H1 (cell line): ENCODE measurements around the gene UROC1. TPM values are rescaled to one million over a fixed set of nuclear protein-coding genes. Genes with fewer than 3 reads are reported as not detected.

Experiments used
- BRCA1 ChIP-seq: IDR thresholded peaks from 2 replicates; pipeline ENCODE4 v1.6.1; 2012; ENCODE audit warnings: low read depth, low read length, improper control_type of control experiment
- EGR1 ChIP-seq: IDR thresholded peaks from 2 replicates; pipeline ENCODE4 v1.6.1; 2011; ENCODE audit warnings: low read depth, low read length, borderline replicate concordance
- JUN ChIP-seq: IDR thresholded peaks from 2 replicates; pipeline ENCODE4 v1.6.1; 2011; ENCODE audit warnings: low read depth, mild to moderate bottlenecking, improper control_type of control experiment, low read length
- KDM4A ChIP-seq: IDR thresholded peaks from one replicate; pipeline ENCODE4 v1.7.1; 2012; ENCODE audit warnings: low read depth, mild to moderate bottlenecking, moderate library complexity, low read length, inconsistent platforms; ENCODE audit not compliant: severe bottlenecking
- SAP30 ChIP-seq: fragments of 300-600 bp; sonication (generic); IDR thresholded peaks from 2 replicates; pipeline ENCODE4 v1.7.1; 2012; ENCODE audit warnings: low read length, moderate library complexity, mild to moderate bottlenecking, inconsistent platforms; ENCODE audit not compliant: insufficient read depth, insufficient replicate concordance
- polyA plus RNA-seq, 7 experiments: library from polyadenylated mRNA; depleted of rRNA in 3 of 7; stranded (reverse) in 5 of 7; unstranded in 2 of 7; fragments of >200 nt in 5 of 7; fragments of 200-250 nt in 2 of 7; gene quantifications; 1 replicate in 5 of 7; 2 replicates in 1 of 7; 4 replicates in 1 of 7; pipeline versions ENCODE4 v1.2.1 to v1.2.3, GENCODE V29; 2011 to 2013; ENCODE audit warnings: missing spikeins in 2 of 7, mixed read lengths in 2 of 7
- total RNA-seq: library from RNA; stranded (reverse); fragmentation: NEBNext Ultra II Directional; extraction: Animal tissue kit (Norgen Biotek cat#: 25700); gene quantifications from 2 replicates; pipeline ENCODE4 v1.2.1, GENCODE V29; 2021
- TF ChIP-seq, protein P1 (sequence below): IDR thresholded peaks from 2 replicates; pipeline ENCODE4 v1.6.1; 2012; ENCODE audit warnings: inconsistent platforms
- TF ChIP-seq, protein P2 (sequence below): fragments of 300-600 bp; sonication (generic); IDR thresholded peaks from 2 replicates; pipeline ENCODE4 v1.7.1; 2012; ENCODE audit warnings: low read length, moderate library complexity, mild to moderate bottlenecking, inconsistent platforms; ENCODE audit not compliant: insufficient replicate concordance

Gene UROC1
- total and polyA plus RNA-seq, 2 of the 8 experiments (the other 6 are each of a cell fraction or from before 2014, with no cell fraction given): 0.03 TPM; not detected in 1

DNA sequence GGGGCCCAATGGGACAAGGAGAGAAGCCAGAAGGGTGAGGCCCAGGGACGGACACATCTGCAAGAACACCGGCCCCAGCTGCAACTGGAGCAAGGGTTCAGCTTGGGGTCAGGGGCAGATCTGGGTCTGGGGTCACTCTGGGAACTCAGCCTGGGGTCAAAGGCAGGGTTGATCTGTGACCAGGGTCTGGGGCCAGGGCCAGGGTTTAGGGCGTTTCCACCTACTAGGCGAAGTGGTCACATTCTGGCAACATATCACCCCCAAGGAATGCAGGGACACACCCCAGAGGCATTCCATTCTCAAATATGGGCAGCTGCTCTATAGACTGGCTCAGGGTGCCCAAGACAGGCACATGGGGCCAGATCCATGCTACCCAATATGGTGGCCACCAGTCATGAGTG is 9.0 kb downstream of the UROC1 start (continued):
- TF ChIP-seq SAP30: no peak
- no peak for TF ChIP-seq BRCA1
- no peak for TF ChIP-seq JUN
- TF ChIP-seq, protein P1, sequence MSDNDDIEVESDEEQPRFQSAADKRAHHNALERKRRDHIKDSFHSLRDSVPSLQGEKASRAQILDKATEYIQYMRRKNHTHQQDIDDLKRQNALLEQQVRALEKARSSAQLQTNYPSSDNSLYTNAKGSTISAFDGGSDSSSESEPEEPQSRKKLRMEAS: no peak
- TF ChIP-seq, protein P2, sequence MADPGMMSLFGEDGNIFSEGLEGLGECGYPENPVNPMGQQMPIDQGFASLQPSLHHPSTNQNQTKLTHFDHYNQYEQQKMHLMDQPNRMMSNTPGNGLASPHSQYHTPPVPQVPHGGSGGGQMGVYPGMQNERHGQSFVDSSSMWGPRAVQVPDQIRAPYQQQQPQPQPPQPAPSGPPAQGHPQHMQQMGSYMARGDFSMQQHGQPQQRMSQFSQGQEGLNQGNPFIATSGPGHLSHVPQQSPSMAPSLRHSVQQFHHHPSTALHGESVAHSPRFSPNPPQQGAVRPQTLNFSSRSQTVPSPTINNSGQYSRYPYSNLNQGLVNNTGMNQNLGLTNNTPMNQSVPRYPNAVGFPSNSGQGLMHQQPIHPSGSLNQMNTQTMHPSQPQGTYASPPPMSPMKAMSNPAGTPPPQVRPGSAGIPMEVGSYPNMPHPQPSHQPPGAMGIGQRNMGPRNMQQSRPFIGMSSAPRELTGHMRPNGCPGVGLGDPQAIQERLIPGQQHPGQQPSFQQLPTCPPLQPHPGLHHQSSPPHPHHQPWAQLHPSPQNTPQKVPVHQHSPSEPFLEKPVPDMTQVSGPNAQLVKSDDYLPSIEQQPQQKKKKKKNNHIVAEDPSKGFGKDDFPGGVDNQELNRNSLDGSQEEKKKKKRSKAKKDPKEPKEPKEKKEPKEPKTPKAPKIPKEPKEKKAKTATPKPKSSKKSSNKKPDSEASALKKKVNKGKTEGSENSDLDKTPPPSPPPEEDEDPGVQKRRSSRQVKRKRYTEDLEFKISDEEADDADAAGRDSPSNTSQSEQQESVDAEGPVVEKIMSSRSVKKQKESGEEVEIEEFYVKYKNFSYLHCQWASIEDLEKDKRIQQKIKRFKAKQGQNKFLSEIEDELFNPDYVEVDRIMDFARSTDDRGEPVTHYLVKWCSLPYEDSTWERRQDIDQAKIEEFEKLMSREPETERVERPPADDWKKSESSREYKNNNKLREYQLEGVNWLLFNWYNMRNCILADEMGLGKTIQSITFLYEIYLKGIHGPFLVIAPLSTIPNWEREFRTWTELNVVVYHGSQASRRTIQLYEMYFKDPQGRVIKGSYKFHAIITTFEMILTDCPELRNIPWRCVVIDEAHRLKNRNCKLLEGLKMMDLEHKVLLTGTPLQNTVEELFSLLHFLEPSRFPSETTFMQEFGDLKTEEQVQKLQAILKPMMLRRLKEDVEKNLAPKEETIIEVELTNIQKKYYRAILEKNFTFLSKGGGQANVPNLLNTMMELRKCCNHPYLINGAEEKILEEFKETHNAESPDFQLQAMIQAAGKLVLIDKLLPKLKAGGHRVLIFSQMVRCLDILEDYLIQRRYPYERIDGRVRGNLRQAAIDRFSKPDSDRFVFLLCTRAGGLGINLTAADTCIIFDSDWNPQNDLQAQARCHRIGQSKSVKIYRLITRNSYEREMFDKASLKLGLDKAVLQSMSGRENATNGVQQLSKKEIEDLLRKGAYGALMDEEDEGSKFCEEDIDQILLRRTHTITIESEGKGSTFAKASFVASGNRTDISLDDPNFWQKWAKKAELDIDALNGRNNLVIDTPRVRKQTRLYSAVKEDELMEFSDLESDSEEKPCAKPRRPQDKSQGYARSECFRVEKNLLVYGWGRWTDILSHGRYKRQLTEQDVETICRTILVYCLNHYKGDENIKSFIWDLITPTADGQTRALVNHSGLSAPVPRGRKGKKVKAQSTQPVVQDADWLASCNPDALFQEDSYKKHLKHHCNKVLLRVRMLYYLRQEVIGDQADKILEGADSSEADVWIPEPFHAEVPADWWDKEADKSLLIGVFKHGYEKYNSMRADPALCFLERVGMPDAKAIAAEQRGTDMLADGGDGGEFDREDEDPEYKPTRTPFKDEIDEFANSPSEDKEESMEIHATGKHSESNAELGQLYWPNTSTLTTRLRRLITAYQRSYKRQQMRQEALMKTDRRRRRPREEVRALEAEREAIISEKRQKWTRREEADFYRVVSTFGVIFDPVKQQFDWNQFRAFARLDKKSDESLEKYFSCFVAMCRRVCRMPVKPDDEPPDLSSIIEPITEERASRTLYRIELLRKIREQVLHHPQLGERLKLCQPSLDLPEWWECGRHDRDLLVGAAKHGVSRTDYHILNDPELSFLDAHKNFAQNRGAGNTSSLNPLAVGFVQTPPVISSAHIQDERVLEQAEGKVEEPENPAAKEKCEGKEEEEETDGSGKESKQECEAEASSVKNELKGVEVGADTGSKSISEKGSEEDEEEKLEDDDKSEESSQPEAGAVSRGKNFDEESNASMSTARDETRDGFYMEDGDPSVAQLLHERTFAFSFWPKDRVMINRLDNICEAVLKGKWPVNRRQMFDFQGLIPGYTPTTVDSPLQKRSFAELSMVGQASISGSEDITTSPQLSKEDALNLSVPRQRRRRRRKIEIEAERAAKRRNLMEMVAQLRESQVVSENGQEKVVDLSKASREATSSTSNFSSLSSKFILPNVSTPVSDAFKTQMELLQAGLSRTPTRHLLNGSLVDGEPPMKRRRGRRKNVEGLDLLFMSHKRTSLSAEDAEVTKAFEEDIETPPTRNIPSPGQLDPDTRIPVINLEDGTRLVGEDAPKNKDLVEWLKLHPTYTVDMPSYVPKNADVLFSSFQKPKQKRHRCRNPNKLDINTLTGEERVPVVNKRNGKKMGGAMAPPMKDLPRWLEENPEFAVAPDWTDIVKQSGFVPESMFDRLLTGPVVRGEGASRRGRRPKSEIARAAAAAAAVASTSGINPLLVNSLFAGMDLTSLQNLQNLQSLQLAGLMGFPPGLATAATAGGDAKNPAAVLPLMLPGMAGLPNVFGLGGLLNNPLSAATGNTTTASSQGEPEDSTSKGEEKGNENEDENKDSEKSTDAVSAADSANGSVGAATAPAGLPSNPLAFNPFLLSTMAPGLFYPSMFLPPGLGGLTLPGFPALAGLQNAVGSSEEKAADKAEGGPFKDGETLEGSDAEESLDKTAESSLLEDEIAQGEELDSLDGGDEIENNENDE: no peak
- no peak for TF ChIP-seq EGR1
- no peak for TF ChIP-seq KDM4A
